Stimulated activated CD8-positive, alpha-beta memory T cell treated with anti-CD3 and anti-CD28 coated beads, Interleukin-4, amount 100 ng/mL, for 1 hour (primary cell): ENCODE results near the gene XRCC1.
A peak's percentile ranks its signal among the peaks of the same experiment; 100 is the strongest.
"Not testable (repeated sequence)": the region's sequence is repeated elsewhere in the genome, so short reads cannot be mapped to it uniquely, and the experiment has no call there.

ENCODE experiments used
- DNase-seq, 2 donors: peaks; one replicate each; pipeline ENCODE4 v3.0.0-alpha.2; 2020; ENCODE audit warnings: low read depth in 2 of 2, low spot score in 1 of 2

Gene XRCC1

DNA sequence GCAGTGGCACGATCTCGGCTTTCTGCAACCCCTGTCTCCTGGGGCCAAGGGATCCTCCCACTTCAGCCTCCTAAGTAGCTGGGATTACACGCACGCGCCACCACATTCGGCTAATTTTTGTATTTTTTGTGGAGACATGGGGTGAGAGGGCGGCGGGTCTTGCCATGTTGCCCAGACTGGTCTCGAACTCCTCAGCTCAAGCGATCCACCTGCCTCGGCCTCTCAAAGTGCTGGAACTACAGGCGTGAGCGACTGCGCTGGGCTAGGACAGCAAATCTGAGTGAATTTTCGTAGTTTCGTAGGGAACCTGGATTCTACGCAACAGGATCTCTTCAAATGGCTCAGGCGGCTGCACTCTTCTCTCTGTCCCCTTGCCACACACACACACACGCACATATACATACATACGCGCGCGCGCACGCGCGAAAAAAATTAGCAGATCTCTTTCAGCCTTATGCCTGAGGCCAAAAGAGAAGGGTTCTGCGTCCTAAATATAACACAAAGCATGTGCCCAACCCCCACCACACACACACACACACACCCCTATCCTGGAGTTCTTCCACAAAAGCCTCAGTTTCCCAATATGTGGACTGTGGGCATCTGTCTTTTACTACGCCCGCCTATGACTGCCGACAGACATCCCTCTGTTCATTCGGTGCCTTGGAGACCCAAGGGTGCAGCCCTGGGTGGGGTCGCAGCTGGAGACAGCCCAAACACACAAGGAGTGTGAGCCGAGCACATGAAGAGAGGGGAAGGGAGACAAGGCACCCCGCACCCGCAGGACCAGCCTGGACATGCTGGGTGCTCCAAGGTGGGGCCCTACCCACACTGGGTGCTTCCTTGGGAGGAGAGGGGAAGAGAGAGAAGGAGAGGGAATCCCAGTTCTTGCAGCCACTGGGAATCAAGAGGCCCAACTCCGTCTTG lies 890 bp upstream of the XRCC1 start:
- DNase-seq: no peak

DNA sequence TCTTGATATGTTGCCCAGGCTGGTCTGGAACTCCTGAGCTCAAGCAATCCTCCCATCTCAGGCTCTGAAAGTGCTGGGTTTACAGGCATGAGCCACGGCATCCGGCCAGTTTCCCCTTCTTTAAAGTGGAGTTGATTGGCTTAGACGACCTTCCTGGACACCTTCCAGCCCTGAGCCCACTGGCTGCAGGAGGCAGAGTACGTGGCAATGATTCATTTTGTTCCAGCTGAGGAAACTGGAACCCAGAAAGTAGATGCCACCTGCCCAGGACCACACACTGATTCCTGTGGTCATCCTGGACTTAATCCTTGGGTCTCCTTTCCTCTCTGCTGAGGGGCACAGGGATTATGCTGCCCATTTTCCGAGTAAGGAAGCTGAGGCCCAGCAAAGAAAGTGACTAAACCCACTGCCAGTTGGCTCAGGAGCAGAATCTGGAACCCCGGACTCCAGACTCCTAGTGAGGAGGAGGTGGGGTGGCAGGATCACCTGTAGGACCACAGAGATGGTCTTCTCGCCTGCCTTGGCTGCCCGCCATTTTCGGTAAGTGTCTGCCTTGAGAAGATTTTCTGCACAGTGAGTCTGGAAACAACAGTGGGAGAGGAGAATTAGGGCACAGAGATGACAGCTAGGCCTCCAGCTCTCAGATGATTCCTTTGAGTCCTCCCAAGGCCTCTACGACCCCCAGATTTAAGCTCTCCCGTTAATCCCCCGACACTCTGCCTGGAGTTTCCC lies 737 bp downstream of the XRCC1 start:
- no peak for DNase-seq

DNA sequence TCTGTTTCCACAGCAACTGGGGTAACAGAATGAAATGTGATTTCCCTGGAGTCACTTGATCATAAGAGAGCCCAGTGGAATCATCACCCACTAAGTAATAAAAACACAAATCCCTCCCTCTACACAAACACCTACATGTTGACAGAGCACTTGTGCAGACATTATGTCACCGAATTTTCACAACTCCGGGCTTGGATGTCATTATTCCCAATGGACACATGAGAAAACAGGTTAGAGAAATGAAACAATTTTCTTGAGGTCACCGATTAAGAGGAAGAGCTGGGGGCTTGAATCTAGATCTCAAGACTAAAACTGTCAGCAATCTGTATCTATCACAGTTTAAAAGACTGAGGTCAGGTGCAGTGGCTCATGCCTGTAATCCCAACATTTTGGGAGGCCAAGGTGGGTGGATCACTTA lies 3.1 kb downstream of the XRCC1 start:
- no peak for DNase-seq

- no peak for DNase-seq
These were observed 5.0 kb downstream of the XRCC1 start for GRCh38 chr19:43570174-43570791.

DNA sequence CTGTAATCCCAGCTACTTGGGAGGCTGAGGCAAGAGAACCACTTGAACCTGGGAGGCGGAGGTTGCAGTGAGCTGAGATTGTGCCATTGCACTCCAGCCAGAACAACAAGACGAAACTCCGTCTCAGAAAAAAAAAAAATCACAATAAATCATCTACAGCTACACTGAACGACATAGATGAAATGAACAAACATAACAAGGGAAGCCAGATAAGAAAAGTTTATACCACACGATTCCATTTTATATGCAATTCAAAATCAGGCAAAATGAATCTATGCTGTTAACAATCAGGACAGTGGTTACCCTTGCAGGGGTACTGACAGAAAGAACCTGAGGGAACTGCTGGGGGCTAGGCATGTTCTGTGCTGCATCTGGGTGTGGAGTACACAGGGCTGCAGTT lies 5.7 kb downstream of the XRCC1 start:
- no peak for DNase-seq

- no peak for DNase-seq
These were observed 10.5 kb downstream of the XRCC1 start for GRCh38 chr19:43564800-43565199.

DNA sequence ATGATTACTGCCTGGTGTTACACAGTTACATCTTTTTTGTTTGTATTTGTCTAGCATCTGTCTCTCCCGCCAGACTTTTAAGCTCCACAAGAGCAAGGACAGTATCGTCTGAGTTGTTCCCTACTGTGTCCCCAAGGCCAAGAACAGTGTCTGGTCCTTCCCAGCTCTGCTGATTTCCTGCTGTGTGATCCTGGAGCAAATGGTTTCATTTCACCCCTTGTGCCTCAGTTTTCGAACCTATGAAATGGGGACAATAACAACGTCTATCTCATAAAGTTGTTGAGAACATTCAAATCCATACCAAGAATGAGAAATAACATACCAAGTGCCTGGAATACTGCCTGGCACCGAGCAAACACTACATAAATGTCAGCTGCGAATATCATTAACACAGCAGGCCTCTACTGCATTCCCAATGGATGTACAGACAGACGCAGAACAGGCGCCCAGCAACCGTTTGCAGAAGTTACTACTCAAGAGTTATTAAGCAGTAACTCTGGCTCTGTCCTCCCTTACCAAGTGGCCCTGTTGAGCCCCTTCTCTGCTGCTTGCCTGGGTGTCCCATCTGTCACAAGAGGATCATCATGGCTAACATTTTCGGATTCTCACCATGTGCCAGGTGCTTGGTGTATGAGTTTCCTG lies 11.4 kb downstream of the XRCC1 start:
- no peak for DNase-seq

- DNase-seq: peak; percentile 42 to 65
These were observed 12.6 kb downstream of the XRCC1 start for GRCh38 chr19:43562698-43563241.

DNA sequence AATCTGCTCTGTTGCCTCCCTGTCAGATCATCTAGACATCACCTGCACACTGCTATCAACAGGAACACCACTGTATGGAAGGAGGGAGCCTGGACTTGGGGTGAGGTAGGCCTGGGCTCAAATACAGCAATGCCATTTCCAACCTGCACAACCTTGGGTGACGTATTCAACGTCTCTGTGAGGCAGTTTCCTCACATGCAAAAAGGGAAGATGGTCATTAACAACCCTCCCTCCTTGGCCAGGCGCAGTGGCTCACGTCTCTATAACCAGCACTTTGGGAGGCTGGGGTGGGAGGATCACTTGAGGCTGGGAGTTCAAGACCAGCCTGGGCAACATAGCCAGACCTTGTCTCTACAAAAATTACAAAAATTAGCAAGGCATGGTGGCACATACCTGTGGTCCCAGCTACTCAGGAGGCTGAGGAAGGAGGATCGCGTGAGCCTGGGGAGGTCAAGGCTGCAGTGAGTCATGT lies 13.1 kb downstream of the XRCC1 start:
- DNase-seq: no peak

DNA sequence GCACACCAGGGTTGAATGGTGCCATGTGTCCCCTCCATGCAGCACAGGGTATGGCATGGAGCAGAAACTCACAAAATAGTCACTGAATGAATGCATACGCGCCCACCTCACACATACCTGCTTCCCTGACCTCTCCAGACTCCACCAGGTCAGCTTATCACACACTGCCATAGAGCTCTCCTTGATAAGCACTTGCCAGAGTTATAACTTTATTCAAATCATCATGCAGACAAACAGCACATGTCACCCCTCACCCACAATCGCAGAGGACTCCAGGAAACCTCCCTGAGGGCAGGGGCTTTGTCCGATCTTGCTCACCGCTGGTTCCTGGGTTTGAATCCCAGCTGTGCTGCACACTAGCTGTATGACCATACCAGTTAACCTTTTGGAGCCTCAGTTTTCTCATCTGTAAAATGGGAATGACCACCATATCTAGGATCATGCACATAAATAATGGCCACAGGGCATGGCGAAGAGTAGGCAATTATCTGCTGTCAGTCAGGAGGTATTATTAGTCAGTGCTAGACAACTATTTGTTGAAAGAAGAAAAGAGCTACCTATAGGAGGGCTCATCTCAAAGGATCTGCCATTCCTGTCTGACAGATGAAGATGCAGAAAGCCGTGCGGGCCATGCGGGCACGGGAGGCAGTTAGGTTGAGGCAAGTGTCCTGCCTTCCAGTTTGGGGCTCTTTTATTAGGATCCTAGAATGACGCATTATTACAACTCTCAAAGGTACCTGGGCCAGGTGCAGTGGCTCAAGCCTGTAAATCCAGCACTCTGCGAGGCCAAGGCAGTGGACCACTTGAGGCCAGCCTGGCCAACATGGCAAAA lies 14.0 kb downstream of the XRCC1 start:
- no peak for DNase-seq

DNA sequence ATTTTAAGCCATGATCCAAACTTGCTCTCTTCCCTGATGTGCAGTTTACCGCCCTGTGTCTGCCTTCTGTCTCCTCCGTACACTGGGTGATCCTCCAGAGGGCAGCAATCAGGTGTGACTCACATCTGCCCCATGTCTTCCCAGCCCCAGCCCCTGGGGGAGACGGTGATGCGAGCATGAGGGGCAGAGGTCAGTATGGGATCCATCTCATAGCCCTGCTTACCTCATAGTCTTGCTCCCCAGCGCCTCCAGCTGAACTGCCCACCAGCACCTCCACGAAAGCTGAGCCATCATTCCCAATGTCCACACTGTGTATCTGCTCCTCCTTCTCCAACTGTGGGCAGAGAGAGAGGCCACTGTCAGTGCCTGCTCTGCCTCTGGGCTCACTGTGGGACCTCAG lies 14.6 kb downstream of the XRCC1 start:
- no peak for DNase-seq

DNA sequence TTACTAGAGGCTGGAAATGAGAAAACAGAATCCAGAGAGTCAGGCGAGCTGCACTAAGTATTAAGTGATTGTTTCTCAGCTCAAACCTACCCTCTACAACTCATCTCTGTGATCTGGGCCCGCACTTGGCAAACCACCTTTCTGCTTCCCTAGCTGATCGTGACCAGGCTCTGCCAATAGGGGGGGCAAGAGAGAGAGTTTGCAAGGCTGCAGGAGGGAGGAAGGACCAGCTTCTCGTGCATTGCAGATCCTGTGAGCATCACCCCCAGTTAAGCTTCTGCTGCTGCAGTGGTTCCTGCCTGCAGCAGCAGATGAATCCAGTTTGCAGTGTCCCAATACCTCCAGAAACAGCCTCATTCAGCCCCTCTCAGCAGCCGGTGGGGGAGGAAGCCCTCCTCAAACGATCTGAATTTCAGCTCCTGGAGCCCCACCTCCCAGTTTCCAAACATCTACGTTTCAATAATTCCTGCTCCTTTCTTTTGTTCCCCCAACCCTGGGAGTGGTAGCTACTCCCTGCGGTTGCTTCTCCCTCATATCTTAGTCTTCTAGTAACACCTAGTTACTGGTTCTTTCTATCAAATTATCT lies 20.0 kb downstream of the XRCC1 start:
- peak; percentile 66 to 68 for DNase-seq

- DNase-seq: no peak
These were observed 20.9 kb downstream of the XRCC1 start for GRCh38 chr19:43554317-43554895.

DNA sequence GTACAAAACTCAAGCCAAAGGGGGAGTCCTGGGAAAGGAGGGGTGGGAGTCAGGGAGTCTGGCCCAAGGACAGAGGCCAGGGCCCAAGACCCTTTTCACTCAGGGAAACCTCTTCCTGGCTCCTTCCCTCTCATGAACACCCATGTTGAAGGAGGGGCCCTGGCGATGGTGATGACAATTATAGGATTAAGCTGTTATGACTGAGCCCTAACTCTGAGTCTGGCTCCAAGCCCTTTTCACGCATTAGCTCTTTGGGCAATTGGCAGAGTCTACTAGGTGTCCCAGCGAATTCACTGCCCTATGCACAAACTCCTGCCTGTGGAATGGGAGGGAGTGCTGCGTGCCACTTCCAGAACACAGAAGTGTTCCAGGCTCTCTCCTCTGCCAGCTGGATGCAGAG lies 21.7 kb downstream of the XRCC1 start:
- DNase-seq: no peak

DNA sequence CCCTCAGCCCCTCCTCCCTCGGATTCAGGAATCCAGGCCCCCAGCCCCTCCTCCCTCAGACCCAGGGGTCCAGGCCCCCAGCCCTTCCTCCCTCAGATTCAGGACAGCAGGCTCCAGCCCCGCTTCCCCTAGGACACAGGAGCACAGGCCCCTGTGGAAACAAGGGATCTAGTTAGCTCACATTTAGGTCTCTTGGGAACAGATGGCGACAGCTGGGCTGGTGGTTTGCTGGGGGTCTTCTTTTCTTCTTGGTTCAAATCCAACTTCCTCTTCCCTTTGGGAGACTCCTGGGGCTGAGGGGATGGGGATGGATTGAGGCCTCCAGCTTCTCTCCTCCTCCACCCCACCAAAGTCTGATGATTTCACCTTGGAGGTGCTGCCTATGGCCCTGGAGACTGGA lies 22.7 kb downstream of the XRCC1 start:
- no peak for DNase-seq

DNA sequence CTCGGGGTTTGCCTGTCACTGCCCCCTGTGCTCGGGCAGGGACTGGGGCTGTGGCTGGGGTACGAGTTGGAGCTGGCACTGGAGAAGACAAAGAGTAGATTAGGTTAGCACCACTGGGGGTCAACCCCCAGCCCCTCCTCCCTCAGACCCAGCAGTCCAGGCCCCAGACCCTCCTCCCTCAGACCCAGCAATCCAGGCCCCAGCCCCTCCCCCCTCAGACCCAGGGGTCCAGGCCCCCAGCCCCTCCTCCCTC lies 23.2 kb downstream of the XRCC1 start:
- no peak for DNase-seq

DNA sequence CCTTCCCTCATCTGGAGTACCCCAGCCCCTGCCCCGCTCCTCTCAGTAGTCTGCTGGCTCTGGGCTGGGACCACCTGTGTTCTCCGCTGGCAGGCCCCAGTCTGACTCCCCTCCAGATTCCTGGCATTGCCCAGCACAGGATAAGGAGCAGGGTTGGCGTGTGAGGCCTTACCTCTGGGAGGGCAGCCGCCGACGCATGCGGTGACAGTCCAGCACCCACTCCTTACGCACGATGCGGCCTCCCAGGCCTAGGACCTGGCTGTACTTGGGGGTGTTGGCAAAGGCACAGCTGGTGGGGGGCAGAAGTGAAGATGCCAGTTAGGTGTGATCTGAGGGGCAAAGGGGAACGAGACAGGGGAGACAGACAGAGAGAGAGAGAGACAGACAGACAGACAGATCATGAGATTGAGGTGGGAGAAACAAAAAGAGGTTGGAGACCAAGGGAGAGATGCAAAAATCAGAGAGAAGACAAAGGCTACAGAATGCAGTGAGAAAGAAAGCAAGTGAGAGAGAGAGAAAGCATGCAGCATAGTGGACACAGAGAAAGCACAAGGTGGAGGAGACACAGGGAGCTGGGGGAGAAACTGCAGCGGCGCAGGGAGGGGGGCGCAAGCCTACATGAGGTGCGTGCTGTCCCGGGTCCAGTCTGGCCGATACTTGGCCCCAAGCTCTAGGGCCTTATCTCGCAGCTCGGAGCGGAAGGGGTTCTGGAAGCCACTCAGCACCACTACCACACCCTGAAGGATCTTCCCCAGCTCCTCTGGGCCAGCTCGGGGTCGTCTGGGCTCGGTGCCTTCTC lies 23.7 kb downstream of the XRCC1 start:
- no peak for DNase-seq

- no peak for DNase-seq
These were observed 26.6 kb downstream of the XRCC1 start for GRCh38 chr19:43548706-43549105.

- DNase-seq: not testable (repeated sequence)
These were observed 27.4 kb downstream of the XRCC1 start for GRCh38 chr19:43547926-43548325.
